Measurements from ENCODE around the gene ACKR4. TPM values are rescaled to one million over a fixed set of nuclear protein-coding genes. Genes with fewer than 3 reads are reported as not detected.

Gene ACKR4
- total and polyA plus RNA-seq, 2 of the 8 experiments (the other 6 are each of a cell fraction or from before 2014, with no cell fraction given), result not detected

DNA sequence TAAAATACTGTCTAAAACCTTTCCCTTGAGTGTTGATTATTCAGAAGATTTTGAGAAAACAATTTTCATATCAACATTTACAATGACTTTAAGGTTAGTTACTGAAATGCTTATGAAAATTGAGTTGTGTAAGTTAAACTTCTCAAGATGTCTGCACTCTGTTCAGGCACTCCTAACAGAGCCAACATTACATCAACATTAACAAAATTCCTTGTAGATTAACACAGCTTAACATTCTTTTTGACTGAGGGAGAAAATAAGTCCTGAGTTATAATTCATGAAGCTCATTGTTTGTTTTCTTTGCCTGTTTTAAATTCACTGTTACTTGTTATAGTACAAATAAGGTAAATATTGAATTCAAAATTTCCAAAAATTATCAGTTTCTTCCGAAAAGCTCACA, 9.0 kb downstream of the ACKR4 start:
- Histone ChIP-seq H3K4ac (replicated peaks; ENCODE audit: insufficient read length, low read depth, low read length) (no peak overlapping the region), H3K23ac (ENCODE audit: insufficient read length) (no peak overlapping the region), H3K4me3 (ENCODE audit: extremely low read depth in 1 of 4, insufficient read depth in 2 of 4, low read depth in 3 of 4, low read length in 4 of 4) (no peak overlapping the region), H3K9me3 (ENCODE audit: insufficient read depth in 2 of 2, low read depth in 1 of 2, low read length in 1 of 2) (no peaks in the 10 kb centered on the region), H3K27me3 (replicated peaks in 1 of 4; ENCODE audit: control insufficient read depth in 3 of 4, extremely low read depth in 1 of 4, insufficient read depth in 3 of 4, low read length in 3 of 4) (no peaks in the 10 kb centered on the region), H2AFZ (ENCODE audit: low read length) (no peak overlapping the region), H3K4me2 (ENCODE audit: insufficient read depth in 1 of 2, low read depth in 2 of 2, low read length in 2 of 2) (no peak overlapping the region), H3K56ac (replicated peaks; ENCODE audit: insufficient read length, low read depth, low read length) (no peak overlapping the region), H3K9ac (replicated peaks in 1 of 4; ENCODE audit: extremely low read depth in 1 of 4, low read depth in 3 of 4, low read length in 3 of 4) (no peak overlapping the region), H2BK120ac (replicated peaks; ENCODE audit: low read depth, low read length) (no peak overlapping the region), H3K36me3 (ENCODE audit: control insufficient read depth in 2 of 4, insufficient read depth in 4 of 4, low read length in 3 of 4) (no peaks in the 10 kb centered on the region; a peak in 1 of 8 replicates), H4K91ac (replicated peaks; ENCODE audit: insufficient read length, low read length) (no peak overlapping the region), H2BK15ac (ENCODE audit: low read length) (no peak overlapping the region), H2BK12ac (ENCODE audit: low read depth, low read length) (no peak overlapping the region), H3K14ac (ENCODE audit: insufficient read length) (no peak overlapping the region), H3K79me2 (ENCODE audit: control insufficient read depth in 1 of 2, insufficient read depth in 2 of 2, low read length in 2 of 2) (no peaks in the 10 kb centered on the region), H3K27ac (ENCODE audit: low read depth, low read length) (no peak overlapping the region), H3K4me1 (replicated peaks in 1 of 4; ENCODE audit: control insufficient read depth in 3 of 4, insufficient read depth in 4 of 4, low read length in 3 of 4) (peaks cover 0 to 2% (median 0%) of the 10 kb centered on the region in 4 experiments; a peak in 2 of 7 replicates), H3K18ac (ENCODE audit: extremely low read depth, low read length) (no peak overlapping the region), H3K23me2 (ENCODE audit: low read depth, low read length) (no peaks in the 10 kb centered on the region), H2BK5ac (ENCODE audit: low read depth, low read length) (no peak overlapping the region), H2BK20ac (ENCODE audit: low read length) (no peak overlapping the region), H3K79me1 (ENCODE audit: low read depth, low read length) (no peaks in the 10 kb centered on the region), H4K5ac (ENCODE audit: insufficient read length, low read depth, low read length) (no peak overlapping the region), H4K20me1 (replicated peaks in 1 of 2; ENCODE audit: control insufficient read depth in 1 of 2, insufficient read depth in 2 of 2, low read length in 2 of 2) (no peaks in the 10 kb centered on the region), H2AK5ac (ENCODE audit: low read depth, low read length) (no peak overlapping the region), H4K8ac (ENCODE audit: extremely low read depth, insufficient read depth, low read length) (no peak overlapping the region)
- ChIA-PET CTCF (ENCODE audit: partially characterized antibody) (interaction anchor here (1.3 to 1.4 kb wide), 2 partner anchors 36 to 70 kb away, joined by 3 to 4 read pairs; no protein-coding TSS in a partner anchor), POLR2A (ENCODE audit: partially characterized antibody) (interaction anchor here (1.2 kb wide), 1 partner anchor 11 kb away, joined by 3 read pairs; no protein-coding TSS in a partner anchor)
- TF ChIP-seq SUZ12 (IDR thresholded peaks at IDR 0.05; ENCODE audit: low read length) (no peak), RBBP5 (IDR thresholded peaks at IDR 0.05; ENCODE audit: borderline replicate concordance, low read depth, low read length) (no peak), SP4 (IDR thresholded peaks at IDR 0.05; ENCODE audit: low read length) (no peak), TAF7 (optimal IDR thresholded peaks at IDR 0.05; ENCODE audit: borderline replicate concordance, low read depth, low read length) (no peak), BCL11A (IDR thresholded peaks at IDR 0.05; ENCODE audit: low read depth in 2 of 2, low read length in 2 of 2) (no peak), HDAC6 (IDR thresholded peaks at IDR 0.05; ENCODE audit: low read depth, low read length) (no peak), FOSL1 (IDR thresholded peaks at IDR 0.05; ENCODE audit: insufficient read depth, low read depth, low read length) (no peak), TCF12 (IDR thresholded peaks at IDR 0.05; ENCODE audit: low read depth, low read length) (no peak), NRF1 (IDR thresholded peaks at IDR 0.05; ENCODE audit: low read depth, low read length) (no peak), CREB1 (IDR thresholded peaks at IDR 0.05) (no peak), CEBPB (IDR thresholded peaks at IDR 0.05; ENCODE audit: low read depth, low read length) (no peak), BACH1 (IDR thresholded peaks at IDR 0.05; ENCODE audit: low read length) (no peak), SAP30 (IDR thresholded peaks at IDR 0.05; ENCODE audit: insufficient read depth, insufficient replicate concordance, low read length) (no peak), RAD21 (IDR thresholded peaks at IDR 0.05 in 1 of 2, conservative IDR thresholded peaks at IDR 0.05 in 1 of 2; ENCODE audit: low read depth in 2 of 2, low read length in 2 of 2) (no peak)
- TF ChIP-seq, protein P1, sequence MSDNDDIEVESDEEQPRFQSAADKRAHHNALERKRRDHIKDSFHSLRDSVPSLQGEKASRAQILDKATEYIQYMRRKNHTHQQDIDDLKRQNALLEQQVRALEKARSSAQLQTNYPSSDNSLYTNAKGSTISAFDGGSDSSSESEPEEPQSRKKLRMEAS (IDR thresholded peaks at IDR 0.05), result no peak
- 92% methylated on average over 1 of the region's 1 CpG; no CpG with 5 or more reads in 1 of the 2 experiments for WGBS, 2 experiments (ENCODE audit: extremely low coverage in 1 of 2, insufficient coverage in 1 of 2, insufficient read length in 1 of 2, insufficient replicate concordance in 2 of 2, low coverage in 1 of 2, low lambda C conversion rate in 2 of 2, missing lambda C conversion rate in 1 of 2)
- FAIRE-seq (no peak), DNase-seq (ENCODE audit: low read depth in 1 of 2, low spot score in 2 of 2) (no peak)
